Sigmoid colon (tissue), 3 donors: Measurements from ENCODE around the gene GIMAP4.

Source experiments
- CTCF ChIP-seq, 4 experiments: fragments of 450-650 bp in 3 of 4; fragments of 200-600 bp in 1 of 4; IDR thresholded peaks; one replicate each; pipeline ENCODE4 v1.5.1; 2016 to 2019; ENCODE audit warnings: antibody characterized with exemption in 4 of 4, mild to moderate bottlenecking in 3 of 4, moderate library complexity in 2 of 4
- POLR2A ChIP-seq, 2 donors: fragments of 450-650 bp; IDR thresholded peaks; one replicate each; pipeline ENCODE4 v1.6.1; 2016; ENCODE audit warnings: antibody characterized with exemption in 2 of 2, mild to moderate bottlenecking in 2 of 2, moderate library complexity in 2 of 2

- TF ChIP-seq POLR2A (IDR thresholded peaks at IDR 0.05) = no peak
- no peak for TF ChIP-seq CTCF (IDR thresholded peaks at IDR 0.05)
Observed at GRCh38 chr7:150570556-150571465, 3.6 kb downstream of the GIMAP4 start.
